ENCODE results near the gene NOTO. TPM values are rescaled to one million over a fixed set of nuclear protein-coding genes. Genes with fewer than 3 reads are reported as not detected.

The NOTO gene
- total RNA-seq, 2 experiments from 2014 or later = not detected

DNA sequence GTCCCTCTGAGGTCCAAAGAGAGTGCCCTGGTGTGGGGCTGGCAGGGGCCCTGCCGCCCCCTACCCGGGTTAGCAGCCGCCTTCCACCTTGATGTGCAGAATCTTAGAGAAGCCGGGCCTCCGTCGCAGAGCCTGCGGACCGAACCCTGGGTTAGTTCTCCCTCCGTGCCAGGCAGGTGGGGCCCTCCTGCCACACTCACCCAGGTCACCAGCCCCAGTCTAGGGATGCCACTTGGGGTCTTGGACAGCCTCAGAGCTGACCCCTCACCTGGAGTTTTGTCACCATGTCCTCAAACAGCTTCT, 56.5 kb downstream of the NOTO start:
- no peak overlapping the region for H3K4me3 Mint-ChIP-seq
- H3K27me3 Mint-ChIP-seq (ENCODE audit: low read depth) = no peaks in the 10 kb centered on the region
- no peak overlapping the region for H3K27ac Mint-ChIP-seq
- peaks cover 8% of the 10 kb centered on the region for H3K4me1 Mint-ChIP-seq (ENCODE audit: low read depth)
- ChIA-PET CTCF (no interaction called here), POLR2A (no interaction called here)
- DNase-seq (no peak), ATAC-seq (no peak)
- peaks cover 27% of the 10 kb centered on the region for H3K36me3 Mint-ChIP-seq (ENCODE audit: low read depth)
- no peaks in the 10 kb centered on the region for H3K9me3 Mint-ChIP-seq (ENCODE audit: insufficient read depth)

DNA sequence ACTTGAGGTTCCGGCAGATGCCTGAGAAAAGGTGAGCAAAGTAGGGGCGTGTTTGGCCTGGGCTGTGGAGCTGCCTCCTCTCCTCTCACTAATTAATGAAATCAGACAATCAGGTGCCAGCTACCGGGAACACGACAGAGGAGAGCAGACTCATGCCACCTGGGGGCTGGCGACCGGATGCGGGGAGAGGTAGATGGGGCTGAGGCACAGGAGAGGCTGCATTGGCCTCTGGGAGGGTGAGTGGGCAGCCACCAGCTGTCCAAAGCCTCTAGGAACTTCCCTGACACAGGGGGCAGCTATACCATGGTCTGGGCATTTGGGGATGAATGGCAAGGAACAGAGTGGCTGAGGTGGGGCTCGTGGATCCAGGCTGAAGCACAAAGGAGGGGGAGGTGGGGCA, 56.9 kb downstream of the NOTO start:
- H3K9me3 Mint-ChIP-seq (ENCODE audit: insufficient read depth) = no peaks in the 10 kb centered on the region
- ChIA-PET CTCF (no interaction called here), POLR2A (no interaction called here)

DNA sequence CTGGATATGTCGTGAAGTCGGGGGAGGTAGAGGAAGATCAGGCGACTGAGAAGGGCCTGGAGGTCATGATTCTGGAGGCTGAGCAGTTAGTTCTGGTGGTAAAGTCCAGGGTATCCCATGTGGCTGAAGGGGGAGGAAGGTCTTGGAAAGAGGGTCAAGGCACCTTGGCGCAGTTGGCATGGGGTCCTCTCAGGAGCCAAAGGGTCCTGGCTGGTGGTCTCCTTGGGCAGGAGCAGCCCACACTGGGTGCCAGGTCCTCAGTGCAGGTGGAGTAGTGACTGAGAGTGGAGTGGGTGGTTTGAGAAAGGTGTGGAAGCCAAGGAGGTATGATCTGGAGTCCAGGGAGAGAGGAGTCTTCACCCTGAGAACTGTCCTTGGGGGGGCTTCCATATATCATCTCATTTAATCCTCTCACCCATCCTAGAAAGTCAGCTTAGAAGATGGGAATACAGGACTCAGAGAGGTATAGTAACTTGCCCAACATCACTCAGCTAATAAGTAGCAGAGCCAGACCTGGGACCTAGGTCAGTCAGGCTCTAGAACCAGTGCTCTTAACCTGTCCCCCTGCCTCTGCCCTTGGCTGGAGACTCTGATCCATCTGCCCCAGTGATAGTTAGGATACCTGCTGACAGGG, 57.4 kb downstream of the NOTO start:
- Mint-ChIP-seq H3K9me3 (ENCODE audit: insufficient read depth) (no peaks in the 10 kb centered on the region), H3K27ac (no peak overlapping the region), H3K4me3 (no peak overlapping the region), H3K4me1 (ENCODE audit: low read depth) (peaks cover 8% of the 10 kb centered on the region), H3K36me3 (ENCODE audit: low read depth) (peaks cover 24% of the 10 kb centered on the region), H3K27me3 (ENCODE audit: low read depth) (no peaks in the 10 kb centered on the region)
- ATAC-seq (no peak), DNase-seq (no peak)
- ChIA-PET CTCF (no interaction called here), POLR2A (no interaction called here)

More for the DNA sequence above, 56.9 kb downstream of the NOTO start:
- Mint-ChIP-seq H3K27ac (no peak overlapping the region), H3K4me1 (ENCODE audit: low read depth) (peaks cover 8% of the 10 kb centered on the region), H3K4me3 (no peak overlapping the region), H3K27me3 (ENCODE audit: low read depth) (no peaks in the 10 kb centered on the region), H3K36me3 (ENCODE audit: low read depth) (peaks cover 27% of the 10 kb centered on the region)
- no peak for ATAC-seq
- DNase-seq = no peak

DNA sequence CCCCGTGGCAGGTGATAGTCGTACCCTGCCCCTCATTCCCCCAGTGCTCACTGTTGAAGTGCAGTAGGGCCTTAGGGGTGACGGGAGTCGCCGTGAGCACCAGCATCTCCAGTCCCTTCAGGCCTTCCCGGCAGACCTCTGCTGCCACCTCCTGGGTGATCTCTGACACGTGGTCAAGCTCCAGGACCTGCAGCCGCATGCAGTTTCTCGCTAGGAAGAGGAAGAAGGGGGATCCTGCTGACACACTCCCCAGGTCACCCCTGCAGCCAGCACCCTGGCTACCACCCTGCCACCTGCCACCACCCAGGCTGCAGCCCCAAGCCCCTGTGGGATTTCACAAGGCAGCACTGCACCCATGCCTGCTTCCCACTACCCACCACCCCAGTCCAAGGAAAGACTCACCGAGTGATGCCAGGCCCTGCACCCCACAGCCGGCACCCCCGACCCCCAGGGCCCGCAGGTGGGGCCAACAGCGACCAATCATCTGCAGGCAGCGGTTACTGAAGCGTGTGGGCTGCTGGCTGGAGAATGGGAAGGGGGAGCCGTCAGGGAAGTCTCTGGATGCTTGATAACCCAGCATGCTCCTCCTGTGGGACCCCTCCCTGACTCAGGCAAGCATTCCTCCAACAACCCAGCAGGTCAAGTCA, 58.1 kb downstream of the NOTO start:
- no peak for DNase-seq
- no peak for ATAC-seq

More for the DNA sequence above, 58.1 kb downstream of the NOTO start:
- Mint-ChIP-seq H3K27ac (no peak overlapping the region), H3K9me3 (ENCODE audit: insufficient read depth) (no peaks in the 10 kb centered on the region), H3K4me1 (ENCODE audit: low read depth) (peaks cover 8% of the 10 kb centered on the region), H3K27me3 (ENCODE audit: low read depth) (no peaks in the 10 kb centered on the region), H3K36me3 (ENCODE audit: low read depth) (peaks cover 18% of the 10 kb centered on the region), H3K4me3 (no peak overlapping the region)
- POLR2A ChIA-PET = no interaction called here
- CTCF ChIA-PET = no interaction called here

Other genes starting within 250 kb of the NOTO start
- 10 to 100 TPM; 15.7 to 18.6 TPM for gene SFXN5, start 130.9 kb upstream of the NOTO start, total RNA-seq
- 1 to 10 TPM; 1.4 to 1.7 TPM for gene RAB11FIP5, start 89.6 kb upstream of the NOTO start, total RNA-seq
- gene SMYD5, start 11.7 kb downstream of the NOTO start, total RNA-seq = 10 to 100 TPM; 16.6 to 21.3 TPM
- 10 to 100 TPM; 19.0 to 19.1 TPM for gene PRADC1, start 30.7 kb downstream of the NOTO start, total RNA-seq
- gene CCT7, start 31.7 kb downstream of the NOTO start, total RNA-seq = 100 to 1,000 TPM; 347 to 362 TPM
- gene FBXO41, start 81.9 kb downstream of the NOTO start, total RNA-seq = 10 to 100 TPM; 32.0 to 32.3 TPM
- not detected for gene EGR4, start 91.0 kb downstream of the NOTO start, total RNA-seq
- gene ALMS1, start 183.3 kb downstream of the NOTO start, total RNA-seq = 10 to 100 TPM; 19.9 to 21.3 TPM